Measurements from ENCODE around the gene OCLN.
"Not testable (repeated sequence)": the region's sequence is repeated elsewhere in the genome, so short reads cannot be mapped to it uniquely, and the experiment has no call there.

The OCLN gene

GRCh38 chr5:69530561-69531405 is 38.2 kb downstream of the OCLN start:
- no peak for DNase-seq

- no peak for DNase-seq
Observed at GRCh38 chr5:69531406-69531801, 38.8 kb downstream of the OCLN start.

- not testable (repeated sequence) for DNase-seq
Observed at GRCh38 chr5:69537911-69538310, 45.3 kb downstream of the OCLN start.

GRCh38 chr5:69538735-69539134 is 46.1 kb downstream of the OCLN start:
- not testable (repeated sequence) for DNase-seq

- DNase-seq = not testable (repeated sequence)
Observed at GRCh38 chr5:69541347-69541746, 48.8 kb downstream of the OCLN start.

- not testable (repeated sequence) for DNase-seq
Observed at GRCh38 chr5:69542838-69543618, 50.4 kb downstream of the OCLN start.

GRCh38 chr5:69544602-69545001 is 52.0 kb downstream of the OCLN start:
- DNase-seq = not testable (repeated sequence)

- DNase-seq = not testable (repeated sequence)
Observed at GRCh38 chr5:69559908-69560330, 67.3 kb downstream of the OCLN start, which contains the start of gene GTF2H2C. GTF2H2C (plus strand) TSS chr5:69560191; CDS start chr5:69565133, 4,942 bp downstream.

GRCh38 chr5:69560587-69561431 is 68.2 kb downstream of the OCLN start:
- not testable (repeated sequence) for DNase-seq

- DNase-seq = not testable (repeated sequence)
Observed at GRCh38 chr5:69566172-69566571, 73.6 kb downstream of the OCLN start.

GRCh38 chr5:69568072-69568471 is 75.5 kb downstream of the OCLN start:
- DNase-seq = not testable (repeated sequence)

- DNase-seq = not testable (repeated sequence)
Observed at GRCh38 chr5:69583356-69583755, 90.8 kb downstream of the OCLN start.

GRCh38 chr5:69596114-69596840 is 103.7 kb downstream of the OCLN start:
- DNase-seq = not testable (repeated sequence)

- not testable (repeated sequence) for DNase-seq
Observed at GRCh38 chr5:69601947-69602346, 109.4 kb downstream of the OCLN start.

GRCh38 chr5:69606839-69607238 is 114.2 kb downstream of the OCLN start:
- not testable (repeated sequence) for DNase-seq
